NCI-H2196 treated with DMSO at 0.1 percent for 48 hours (cell line): Measurements from ENCODE around the gene LPIN1.

Experiments used
- DNase-seq: peaks from one replicate; lab custom pipeline; 2025; ENCODE audit not compliant: unreplicated experiment; lab: John Stamatoyannopoulos, UW

Gene LPIN1

GRCh38 chr2:11762031-11762430, 15.6 kb downstream of the LPIN1 start:
- no peak for DNase-seq

GRCh38 chr2:11762799-11763461, 16.5 kb downstream of the LPIN1 start:
- no peak for DNase-seq

- DNase-seq, result no peak
These were observed 17.9 kb downstream of the LPIN1 start for GRCh38 chr2:11764359-11764758.

GRCh38 chr2:11764920-11765319, 18.5 kb downstream of the LPIN1 start:
- DNase-seq, result no peak

- no peak for DNase-seq
These were observed 19.1 kb downstream of the LPIN1 start for GRCh38 chr2:11765501-11765900.

- DNase-seq, result no peak
These were observed 19.6 kb downstream of the LPIN1 start for GRCh38 chr2:11766016-11766415.

GRCh38 chr2:11767779-11768178, 21.3 kb downstream of the LPIN1 start:
- DNase-seq, result no peak

- DNase-seq, result no peak
These were observed 22.5 kb downstream of the LPIN1 start for GRCh38 chr2:11768946-11769345.

GRCh38 chr2:11769516-11769915, 23.1 kb downstream of the LPIN1 start:
- no peak for DNase-seq

GRCh38 chr2:11770531-11771188, 24.2 kb downstream of the LPIN1 start:
- no peak for DNase-seq

GRCh38 chr2:11771971-11772615, 25.7 kb downstream of the LPIN1 start:
- no peak for DNase-seq

- no peak for DNase-seq
These were observed 26.7 kb downstream of the LPIN1 start for GRCh38 chr2:11773111-11773510.

GRCh38 chr2:11773747-11774525, 27.5 kb downstream of the LPIN1 start:
- DNase-seq, result no peak

GRCh38 chr2:11774600-11774999, 28.2 kb downstream of the LPIN1 start:
- no peak for DNase-seq

- no peak for DNase-seq
These were observed 29.0 kb downstream of the LPIN1 start for GRCh38 chr2:11775384-11775783.

- no peak for DNase-seq
These were observed 30.8 kb downstream of the LPIN1 start for GRCh38 chr2:11777066-11777782.

GRCh38 chr2:11777886-11778415, 31.5 kb downstream of the LPIN1 start:
- DNase-seq, result no peak

- no peak for DNase-seq
These were observed 32.0 kb downstream of the LPIN1 start for GRCh38 chr2:11778416-11778815.

- DNase-seq, result peak; percentile 59
These were observed 32.7 kb downstream of the LPIN1 start for GRCh38 chr2:11778923-11779757.

- no peak for DNase-seq
These were observed 35.2 kb downstream of the LPIN1 start for GRCh38 chr2:11781602-11782001.
